ENCODE measurements around the gene LMAN2. TPM values are rescaled to one million over a fixed set of nuclear protein-coding genes. Genes with fewer than 3 reads are reported as not detected.
A peak's percentile ranks its signal among the peaks of the same experiment; 100 is the strongest.

The LMAN2 gene
- total RNA-seq, 4 donors from 2014 or later = 225 to 384 (median 257) TPM

DNA sequence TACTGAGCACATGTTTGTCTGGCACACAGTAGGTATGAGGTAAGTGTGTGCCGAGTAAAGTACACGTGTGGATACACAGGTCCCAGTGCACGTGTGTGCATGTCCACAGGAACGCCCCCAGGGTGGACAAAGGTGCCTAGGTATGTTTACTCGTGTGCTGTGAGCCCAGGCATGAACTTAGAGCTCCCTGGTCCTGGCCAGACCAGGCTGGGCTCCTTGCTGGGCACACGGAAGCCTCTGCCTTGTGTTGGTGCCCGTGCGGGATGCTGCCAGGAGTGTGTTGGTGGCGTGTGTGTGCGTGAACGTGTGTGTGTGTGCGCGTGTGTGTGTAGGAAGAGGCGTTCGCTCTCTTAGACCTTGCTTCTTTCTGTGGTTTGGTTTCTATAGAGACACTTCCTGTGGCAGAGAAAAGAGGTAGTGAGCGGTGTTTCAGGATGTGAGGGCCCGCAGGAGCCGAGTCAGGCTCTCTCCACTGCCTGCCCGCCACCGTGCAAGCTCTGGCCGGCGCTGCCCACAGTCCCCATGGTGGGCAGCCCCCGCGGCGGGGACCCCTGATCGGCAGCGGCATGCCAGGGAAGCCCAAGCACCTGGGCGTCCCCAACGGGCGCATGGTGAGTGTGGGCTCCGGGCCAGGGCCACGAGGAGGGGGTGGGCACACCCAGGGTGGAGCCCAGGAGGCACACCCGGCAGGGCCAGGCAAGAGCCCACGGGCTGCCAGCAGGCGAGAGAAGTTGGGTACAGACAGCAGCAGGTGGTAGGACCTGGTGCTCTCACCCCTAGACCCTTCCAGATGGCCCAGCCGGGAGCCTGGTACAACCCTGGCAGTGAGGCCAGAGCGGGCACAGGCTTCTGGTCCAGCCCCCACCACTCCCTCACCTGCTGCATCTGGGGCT is 6.2 kb upstream of the LMAN2 start, which contains the start of gene RGS14:
Gene RGS14, plus strand, starts transcription at position 466 of the 893 bp plus-strand sequence. Its CDS starts 101 bp downstream, at position 567.
- no peak for DNase-seq
- 0 to 32% methylated on average over 5 to 15 of the region's 37 CpGs for WGBS, 2 donors
- intact Hi-C loops (cut with DNase I) = no loop called here
- Histone ChIP-seq H3K4me3 (peak within 1 kb of the TSS; percentile 34 to 63 (median 50)), H3K27ac (peak within 1 kb of the TSS; percentile 41 to 76 (median 71)), H3K27me3 (no peaks in the 10 kb centered on the region), H3K36me3 (no peaks in the 10 kb centered on the region), H3K4me1 (peaks cover 21 to 57% (median 36%) of the 10 kb centered on the region in 3 donors), H3K9me3 (no peaks in the 10 kb centered on the region)
- peak in 1 of 4 donors; percentile 33 for TF ChIP-seq POLR2A (IDR thresholded peaks at IDR 0.05)
- TF ChIP-seq, protein P1, sequence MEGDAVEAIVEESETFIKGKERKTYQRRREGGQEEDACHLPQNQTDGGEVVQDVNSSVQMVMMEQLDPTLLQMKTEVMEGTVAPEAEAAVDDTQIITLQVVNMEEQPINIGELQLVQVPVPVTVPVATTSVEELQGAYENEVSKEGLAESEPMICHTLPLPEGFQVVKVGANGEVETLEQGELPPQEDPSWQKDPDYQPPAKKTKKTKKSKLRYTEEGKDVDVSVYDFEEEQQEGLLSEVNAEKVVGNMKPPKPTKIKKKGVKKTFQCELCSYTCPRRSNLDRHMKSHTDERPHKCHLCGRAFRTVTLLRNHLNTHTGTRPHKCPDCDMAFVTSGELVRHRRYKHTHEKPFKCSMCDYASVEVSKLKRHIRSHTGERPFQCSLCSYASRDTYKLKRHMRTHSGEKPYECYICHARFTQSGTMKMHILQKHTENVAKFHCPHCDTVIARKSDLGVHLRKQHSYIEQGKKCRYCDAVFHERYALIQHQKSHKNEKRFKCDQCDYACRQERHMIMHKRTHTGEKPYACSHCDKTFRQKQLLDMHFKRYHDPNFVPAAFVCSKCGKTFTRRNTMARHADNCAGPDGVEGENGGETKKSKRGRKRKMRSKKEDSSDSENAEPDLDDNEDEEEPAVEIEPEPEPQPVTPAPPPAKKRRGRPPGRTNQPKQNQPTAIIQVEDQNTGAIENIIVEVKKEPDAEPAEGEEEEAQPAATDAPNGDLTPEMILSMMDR (IDR thresholded peaks at IDR 0.05) = no peak

DNA sequence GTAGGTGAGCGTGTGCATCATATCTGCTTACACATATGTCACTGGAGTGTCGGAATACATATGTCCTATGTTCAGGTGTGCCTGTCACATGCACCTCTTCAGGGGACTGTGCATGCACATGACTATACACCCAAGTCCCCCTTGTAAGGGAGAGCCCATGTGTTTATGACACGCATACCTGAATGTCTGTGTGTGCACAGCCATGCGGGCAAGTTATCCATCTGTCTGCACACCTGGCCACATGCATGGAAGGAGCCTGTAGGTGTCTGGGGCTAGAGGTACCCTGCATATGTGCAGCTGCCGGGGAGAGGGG is 5.6 kb upstream of the LMAN2 start:
- intact Hi-C loops (cut with DNase I) = no loop called here
- DNase-seq = no peak
- WGBS, 2 donors = 77 to 83% methylated on average over 2 to 4 of the region's 5 CpGs
- peak overlapping the region in 3 of 4 donors; percentile 41 to 76 (median 73) for H3K27ac ChIP-seq
- H3K9me3 ChIP-seq = no peaks in the 10 kb centered on the region
- H3K4me3 ChIP-seq = peak overlapping the region in 1 of 4 donors; percentile 63
- TF ChIP-seq, protein P1 (IDR thresholded peaks at IDR 0.05) = no peak
- TF ChIP-seq POLR2A (IDR thresholded peaks at IDR 0.05) = no peak
- H3K36me3 ChIP-seq = no peaks in the 10 kb centered on the region
- H3K27me3 ChIP-seq = no peaks in the 10 kb centered on the region
- H3K4me1 ChIP-seq = peaks cover 18 to 56% (median 31%) of the 10 kb centered on the region in 3 donors

DNA sequence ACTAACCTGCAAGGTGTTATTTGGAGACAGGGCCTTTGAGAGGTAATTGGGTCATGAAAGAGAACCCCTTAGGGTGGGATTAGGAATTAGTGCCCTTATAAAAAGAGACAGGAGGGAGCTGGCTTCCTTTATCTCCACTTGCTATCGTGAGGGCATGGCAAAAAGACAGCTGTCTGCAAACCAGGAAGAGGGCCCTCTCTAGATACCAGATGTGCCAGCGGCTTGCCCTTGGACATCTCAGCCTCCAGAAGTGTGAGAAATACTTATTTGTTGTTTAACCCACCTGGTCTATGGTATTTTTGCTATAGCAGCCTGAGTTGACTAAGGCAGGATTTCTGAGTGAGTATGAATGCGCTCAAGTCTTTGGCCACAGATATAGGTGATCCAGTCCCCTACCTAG is 5.3 kb upstream of the LMAN2 start:
- intact Hi-C loops (cut with DNase I) = no loop called here
- no peak for DNase-seq
- Histone ChIP-seq H3K4me1 (peaks cover 17 to 55% (median 28%) of the 10 kb centered on the region in 3 donors), H3K36me3 (no peaks in the 10 kb centered on the region), H3K27ac (no peak overlapping the region), H3K9me3 (no peaks in the 10 kb centered on the region), H3K4me3 (no peak overlapping the region), H3K27me3 (no peaks in the 10 kb centered on the region)
- 67 to 81% methylated on average over 3 of the region's 3 CpGs for WGBS, 2 donors
- TF ChIP-seq POLR2A (IDR thresholded peaks at IDR 0.05) = no peak
- TF ChIP-seq, protein P1 (IDR thresholded peaks at IDR 0.05) = no peak

DNA sequence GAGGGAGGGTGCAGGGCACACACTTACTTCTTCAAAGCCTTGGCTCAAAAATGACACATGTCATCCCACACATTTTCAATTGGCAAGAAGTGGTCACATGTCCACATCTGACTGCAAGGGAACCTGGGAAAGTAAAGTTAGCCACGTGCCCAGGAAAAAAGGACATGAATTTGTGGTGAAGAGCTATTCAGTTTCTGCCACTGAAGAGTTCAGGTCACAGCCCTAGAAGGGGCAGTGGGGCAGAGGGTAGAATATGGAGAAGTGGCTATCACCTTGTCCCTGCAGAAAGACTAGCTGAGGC is 4.3 kb upstream of the LMAN2 start:
- H3K9me3 ChIP-seq = no peaks in the 10 kb centered on the region
- intact Hi-C loops (cut with DNase I) = no loop called here
- no peak for TF ChIP-seq POLR2A (IDR thresholded peaks at IDR 0.05)
- TF ChIP-seq, protein P1 (IDR thresholded peaks at IDR 0.05) = no peak
- DNase-seq = no peak
- 22 to 38% methylated on average over 1 of the region's 1 CpG for WGBS, 2 donors
- no peak overlapping the region for H3K4me3 ChIP-seq
- H3K27me3 ChIP-seq = no peaks in the 10 kb centered on the region
- no peaks in the 10 kb centered on the region for H3K36me3 ChIP-seq
- no peak overlapping the region for H3K27ac ChIP-seq
- peaks cover 16 to 49% (median 29%) of the 10 kb centered on the region in 3 donors for H3K4me1 ChIP-seq

DNA sequence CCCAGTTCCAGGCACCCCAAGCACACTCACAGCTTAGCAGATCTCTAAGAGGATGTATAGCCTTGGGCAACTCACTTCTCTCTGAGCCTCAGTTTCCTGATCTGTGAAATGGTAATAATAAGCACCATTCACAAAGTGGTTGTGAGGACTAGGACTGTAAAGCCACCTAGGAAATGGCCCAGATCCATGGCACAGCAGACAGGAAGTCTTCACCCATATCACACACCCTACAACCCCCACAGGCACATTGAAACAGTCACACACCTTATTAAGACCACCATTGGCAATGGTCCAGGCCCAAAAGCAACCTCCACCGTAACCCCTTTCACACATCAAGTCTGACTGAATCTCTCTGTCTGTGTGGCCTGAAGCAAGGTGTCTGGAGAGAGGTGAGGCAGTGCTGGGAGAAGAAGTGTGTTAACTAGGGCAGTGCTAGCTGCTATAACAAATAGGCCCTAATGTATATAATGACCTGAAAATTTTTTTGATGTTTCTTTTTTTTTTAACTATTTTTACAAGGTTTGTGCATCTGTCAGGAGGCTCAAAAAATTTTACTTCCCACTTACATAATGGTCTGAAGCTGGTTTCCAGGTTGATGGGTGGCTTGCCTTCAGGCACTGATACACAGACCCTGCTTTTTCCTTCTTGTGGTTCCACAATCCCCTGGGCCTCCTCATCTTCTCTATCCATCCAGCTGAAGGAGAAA is 3.8 kb upstream of the LMAN2 start:
- H3K9me3 ChIP-seq = no peaks in the 10 kb centered on the region
- H3K36me3 ChIP-seq = no peaks in the 10 kb centered on the region
- peaks cover 21 to 53% (median 34%) of the 10 kb centered on the region in 3 donors for H3K4me1 ChIP-seq
- WGBS, 2 donors = 75 to 76% methylated on average over 1 of the region's 1 CpG
- H3K27ac ChIP-seq = no peak overlapping the region
- H3K4me3 ChIP-seq = no peak overlapping the region
- no peak for DNase-seq
- TF ChIP-seq, protein P1 (IDR thresholded peaks at IDR 0.05) = no peak
- no peak for TF ChIP-seq POLR2A (IDR thresholded peaks at IDR 0.05)
- no peaks in the 10 kb centered on the region for H3K27me3 ChIP-seq
- intact Hi-C loops (cut with DNase I) = no loop called here
